HG03558 (cell line): Measurements from ENCODE around the gene ABHD17B.
"Not testable (repeated sequence)": the region's sequence is repeated elsewhere in the genome, so short reads cannot be mapped to it uniquely, and the experiment has no call there.

ENCODE experiments used
- ATAC-seq: cut with Tn5 transposase; IDR thresholded peaks from one replicate; pipeline ENCODE4 v1.9.1; 2021; ENCODE audit warnings: moderate number of reproducible peaks; ENCODE audit not compliant: unreplicated experiment; ENCODE audit errors: extremely low read depth

ABHD17B gene

GRCh38 chr9:71916834-71917534 lies 6.0 kb upstream of the ABHD17B start:
- no peak for ATAC-seq

- ATAC-seq = no peak
Measured at GRCh38 chr9:71915495-71915894, 4.5 kb upstream of the ABHD17B start.

- no peak for ATAC-seq
Measured at GRCh38 chr9:71911908-71912335, 929 bp upstream of the ABHD17B start.

- ATAC-seq = peak; percentile 2
Measured at GRCh38 chr9:71910650-71911060, 338 bp downstream of the ABHD17B start.

GRCh38 chr9:71909887-71910649 lies 925 bp downstream of the ABHD17B start:
- peak; percentile 2 for ATAC-seq

- ATAC-seq = no peak
Measured at GRCh38 chr9:71908825-71909224, 2.2 kb downstream of the ABHD17B start.

GRCh38 chr9:71904076-71904475 lies 6.9 kb downstream of the ABHD17B start:
- ATAC-seq = no peak

- ATAC-seq = no peak
Measured at GRCh38 chr9:71901695-71902597, 9.0 kb downstream of the ABHD17B start.

- not testable (repeated sequence) for ATAC-seq
Measured at GRCh38 chr9:71898756-71899155, 12.2 kb downstream of the ABHD17B start.

- peak; percentile 54 for ATAC-seq
Measured at GRCh38 chr9:71897577-71897976, 13.4 kb downstream of the ABHD17B start.

- ATAC-seq = no peak
Measured at GRCh38 chr9:71896761-71897160, 14.2 kb downstream of the ABHD17B start.

GRCh38 chr9:71895955-71896354 lies 15.0 kb downstream of the ABHD17B start:
- no peak for ATAC-seq

GRCh38 chr9:71895117-71895516 lies 15.9 kb downstream of the ABHD17B start:
- no peak for ATAC-seq

GRCh38 chr9:71891557-71892189 lies 19.3 kb downstream of the ABHD17B start:
- ATAC-seq = no peak

GRCh38 chr9:71890042-71890679 lies 20.8 kb downstream of the ABHD17B start:
- no peak for ATAC-seq

GRCh38 chr9:71887362-71887761 lies 23.6 kb downstream of the ABHD17B start:
- ATAC-seq = no peak

- no peak for ATAC-seq
Measured at GRCh38 chr9:71886541-71886940, 24.5 kb downstream of the ABHD17B start.

- no peak for ATAC-seq
Measured at GRCh38 chr9:71886015-71886414, 25.0 kb downstream of the ABHD17B start.

- no peak for ATAC-seq
Measured at GRCh38 chr9:71885467-71885866, 25.5 kb downstream of the ABHD17B start.

GRCh38 chr9:71884005-71884404 lies 27.0 kb downstream of the ABHD17B start:
- no peak for ATAC-seq
